ENCODE measurements around the gene ADSL. TPM values are rescaled to one million over a fixed set of nuclear protein-coding genes. Genes with fewer than 3 reads are reported as not detected.

The ADSL gene
- total RNA-seq, 1 experiment from 2014 or later = 120 TPM

GRCh38 chr22:40428796-40429195, 82.5 kb downstream of the ADSL start:
- TF ChIP-seq, protein P1, sequence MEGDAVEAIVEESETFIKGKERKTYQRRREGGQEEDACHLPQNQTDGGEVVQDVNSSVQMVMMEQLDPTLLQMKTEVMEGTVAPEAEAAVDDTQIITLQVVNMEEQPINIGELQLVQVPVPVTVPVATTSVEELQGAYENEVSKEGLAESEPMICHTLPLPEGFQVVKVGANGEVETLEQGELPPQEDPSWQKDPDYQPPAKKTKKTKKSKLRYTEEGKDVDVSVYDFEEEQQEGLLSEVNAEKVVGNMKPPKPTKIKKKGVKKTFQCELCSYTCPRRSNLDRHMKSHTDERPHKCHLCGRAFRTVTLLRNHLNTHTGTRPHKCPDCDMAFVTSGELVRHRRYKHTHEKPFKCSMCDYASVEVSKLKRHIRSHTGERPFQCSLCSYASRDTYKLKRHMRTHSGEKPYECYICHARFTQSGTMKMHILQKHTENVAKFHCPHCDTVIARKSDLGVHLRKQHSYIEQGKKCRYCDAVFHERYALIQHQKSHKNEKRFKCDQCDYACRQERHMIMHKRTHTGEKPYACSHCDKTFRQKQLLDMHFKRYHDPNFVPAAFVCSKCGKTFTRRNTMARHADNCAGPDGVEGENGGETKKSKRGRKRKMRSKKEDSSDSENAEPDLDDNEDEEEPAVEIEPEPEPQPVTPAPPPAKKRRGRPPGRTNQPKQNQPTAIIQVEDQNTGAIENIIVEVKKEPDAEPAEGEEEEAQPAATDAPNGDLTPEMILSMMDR (IDR thresholded peaks at IDR 0.05; ENCODE audit: insufficient read depth in 1 of 2, low read depth in 1 of 2, low read length in 1 of 2, severe bottlenecking in 1 of 2, unreplicated experiment in 1 of 2) = no peak
- BruUV-seq (replicated peaks) = no TSS peak
- Mint-ChIP-seq H3K27me3 (ENCODE audit: insufficient read depth, unreplicated experiment) (no peaks in the 10 kb centered on the region), H3K27ac (ENCODE audit: unreplicated experiment) (no peak overlapping the region), H3K9me3 (ENCODE audit: unreplicated experiment) (no peaks in the 10 kb centered on the region), H3K36me3 (ENCODE audit: insufficient read depth, unreplicated experiment) (peaks cover 30% of the 10 kb centered on the region), H3K4me3 (ENCODE audit: unreplicated experiment) (no peak overlapping the region), H3K4me1 (ENCODE audit: low read depth, unreplicated experiment) (no peaks in the 10 kb centered on the region)
- no peak for DNase-seq
- peaks cover 4% of the 10 kb centered on the region for H3K36me3 ChIP-seq (ENCODE audit: control insufficient read depth, insufficient read depth, low read length)
- ChIA-PET CTCF (no interaction called here), POLR2A (no interaction called here)
- no peaks in the 10 kb centered on the region for H3K4me1 ChIP-seq
- no peak overlapping the region for H3K4me3 ChIP-seq (ENCODE audit: low read depth, low read length)
- no peaks in the 10 kb centered on the region for H3K9me3 ChIP-seq
- intact Hi-C loops (cut with micrococcal nuclease; ENCODE audit: unreplicated experiment) = no loop called here
- no peaks in the 10 kb centered on the region for H3K27me3 ChIP-seq (replicated peaks; ENCODE audit: control insufficient read depth, insufficient read depth, low read length)

DNA sequence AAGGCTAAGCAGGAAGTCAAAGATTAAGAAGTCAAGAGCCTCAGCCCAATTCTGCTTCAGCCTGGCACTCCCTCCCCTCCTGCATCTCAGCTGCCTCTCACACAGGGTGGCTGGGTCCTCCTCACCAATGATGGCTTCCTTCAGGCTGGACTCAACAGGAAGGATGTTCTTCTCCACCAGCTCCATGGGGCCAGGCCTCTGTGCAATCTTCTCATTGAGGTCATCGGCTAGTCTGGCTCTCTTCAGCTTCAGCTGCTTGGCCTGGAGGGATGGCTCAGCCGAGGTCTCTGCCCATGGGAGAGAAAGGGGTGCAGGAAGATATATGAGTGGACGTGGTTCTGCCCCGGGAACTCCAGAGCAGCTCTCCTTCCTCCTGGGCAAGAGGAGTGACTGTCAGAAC, 83.2 kb downstream of the ADSL start:
- Histone ChIP-seq H3K27me3 (replicated peaks; ENCODE audit: control insufficient read depth, insufficient read depth, low read length) (no peaks in the 10 kb centered on the region), H3K36me3 (ENCODE audit: control insufficient read depth, insufficient read depth, low read length) (peaks cover 4% of the 10 kb centered on the region), H3K4me3 (ENCODE audit: low read depth, low read length) (no peak overlapping the region), H3K9me3 (no peaks in the 10 kb centered on the region), H3K4me1 (no peaks in the 10 kb centered on the region)
- no peak for DNase-seq
- no peak overlapping the region for H3K27ac Mint-ChIP-seq (ENCODE audit: unreplicated experiment)
- BruUV-seq (replicated peaks) = no TSS peak
- no peaks in the 10 kb centered on the region for H3K9me3 Mint-ChIP-seq (ENCODE audit: unreplicated experiment)
- ChIA-PET POLR2A (no interaction called here), CTCF (no interaction called here)
- TF ChIP-seq, protein P1 (IDR thresholded peaks at IDR 0.05; ENCODE audit: insufficient read depth in 1 of 2, low read depth in 1 of 2, low read length in 1 of 2, severe bottlenecking in 1 of 2, unreplicated experiment in 1 of 2) = no peak
- intact Hi-C loops (cut with micrococcal nuclease; ENCODE audit: unreplicated experiment) = no loop called here
- peaks cover 36% of the 10 kb centered on the region for H3K36me3 Mint-ChIP-seq (ENCODE audit: insufficient read depth, unreplicated experiment)
- no peaks in the 10 kb centered on the region for H3K27me3 Mint-ChIP-seq (ENCODE audit: insufficient read depth, unreplicated experiment)
- no peak overlapping the region for H3K4me3 Mint-ChIP-seq (ENCODE audit: unreplicated experiment)
- no peaks in the 10 kb centered on the region for H3K4me1 Mint-ChIP-seq (ENCODE audit: low read depth, unreplicated experiment)

DNA sequence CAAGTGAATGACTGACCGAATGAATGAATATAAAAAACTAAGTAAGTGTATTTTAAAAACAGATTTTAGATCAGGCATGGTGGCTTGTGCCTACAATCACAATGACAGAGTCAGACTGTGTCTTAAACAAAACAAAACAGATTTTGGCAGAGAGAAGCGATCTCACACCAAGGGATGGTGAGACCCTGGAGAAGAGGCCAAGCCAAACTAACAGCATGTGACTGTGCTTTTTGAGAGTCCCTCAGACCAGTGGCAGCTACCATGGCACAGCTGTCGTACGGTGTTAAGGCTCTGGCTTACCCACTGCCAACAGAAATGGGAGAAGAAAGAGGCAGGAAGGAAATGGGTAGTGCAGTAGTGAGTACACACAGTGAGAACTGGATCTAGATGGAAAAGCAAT, 84.7 kb downstream of the ADSL start:
- POLR2A ChIA-PET = no interaction called here
- TF ChIP-seq, protein P1 (IDR thresholded peaks at IDR 0.05; ENCODE audit: insufficient read depth in 1 of 2, low read depth in 1 of 2, low read length in 1 of 2, severe bottlenecking in 1 of 2, unreplicated experiment in 1 of 2) = no peak
- Mint-ChIP-seq H3K4me1 (ENCODE audit: low read depth, unreplicated experiment) (no peaks in the 10 kb centered on the region), H3K4me3 (ENCODE audit: unreplicated experiment) (no peak overlapping the region), H3K27me3 (ENCODE audit: insufficient read depth, unreplicated experiment) (no peaks in the 10 kb centered on the region), H3K9me3 (ENCODE audit: unreplicated experiment) (no peaks in the 10 kb centered on the region), H3K27ac (ENCODE audit: unreplicated experiment) (no peak overlapping the region), H3K36me3 (ENCODE audit: insufficient read depth, unreplicated experiment) (peaks cover 32% of the 10 kb centered on the region)
- intact Hi-C loops (cut with micrococcal nuclease; ENCODE audit: unreplicated experiment) = no loop called here
- DNase-seq = no peak
- Histone ChIP-seq H3K4me1 (no peaks in the 10 kb centered on the region), H3K9me3 (no peaks in the 10 kb centered on the region), H3K36me3 (ENCODE audit: control insufficient read depth, insufficient read depth, low read length) (peaks cover 4% of the 10 kb centered on the region), H3K4me3 (ENCODE audit: low read depth, low read length) (no peak overlapping the region), H3K27me3 (replicated peaks; ENCODE audit: control insufficient read depth, insufficient read depth, low read length) (no peaks in the 10 kb centered on the region)
- CTCF ChIA-PET = no interaction called here
- BruUV-seq (replicated peaks) = no TSS peak
